ENCODE data around the gene SLC16A4. TPM values are rescaled to one million over a fixed set of nuclear protein-coding genes. Genes with fewer than 3 reads are reported as not detected.

The SLC16A4 gene
- total RNA-seq, 2 experiments from 2014 or later = 0.22 to 0.38 TPM

- ChIA-PET POLR2A (interaction anchor here (1.1 to 1.6 kb wide), 4 partner anchors 10 to 36 kb away, joined by 4 to 11 read pairs (median 4); no protein-coding TSS in a partner anchor), CTCF (ENCODE audit: unreplicated experiment) (no interaction called here)
- no peak overlapping the region for H2AFZ ChIP-seq (ENCODE audit: low read length)
- no TSS peak for BruUV-seq (replicated peaks)
- H3K27ac ChIP-seq (ENCODE audit: low read depth, low read length, poor library complexity, severe bottlenecking) = no peak overlapping the region
- TF ChIP-seq EZH2phosphoT487 (IDR thresholded peaks at IDR 0.05; ENCODE audit: borderline replicate concordance, low read depth, low read length) = no peak
- TF ChIP-seq CTCF (conservative IDR thresholded peaks at IDR 0.05; ENCODE audit: low read length) = no peak
- peaks cover 95% of the 10 kb centered on the region for H3K36me3 ChIP-seq (ENCODE audit: insufficient read depth, low read length)
- peak overlapping the region; percentile 98 for H3K4me2 ChIP-seq (ENCODE audit: low read length)
- no peak for DNase-seq (ENCODE audit: low spot score)
- peaks cover 91% of the 10 kb centered on the region for H3K4me1 ChIP-seq (ENCODE audit: insufficient read depth, low read length, poor library complexity, severe bottlenecking)
- peak overlapping the region; percentile 93 for H3K4me3 ChIP-seq (ENCODE audit: low read depth, low read length, poor library complexity, severe bottlenecking)
- peaks cover 58% of the 10 kb centered on the region for H4K20me1 ChIP-seq (ENCODE audit: insufficient read depth, low read length)
- H3K9me3 ChIP-seq (ENCODE audit: low read length) = no peaks in the 10 kb centered on the region
- no peaks in the 10 kb centered on the region for H3K9me2 ChIP-seq (ENCODE audit: insufficient read depth, low read length)
- peaks cover 100% of the 10 kb centered on the region for H3K79me2 ChIP-seq (ENCODE audit: insufficient read depth, low read depth, low read length)
- intact Hi-C loops (cut with micrococcal nuclease; ENCODE audit: unreplicated experiment) = no loop called here
Observed at GRCh38 chr1:110350360-110350759, 40.5 kb downstream of the SLC16A4 start.

- Histone ChIP-seq H3K9me3 (ENCODE audit: low read length) (no peaks in the 10 kb centered on the region), H3K27ac (ENCODE audit: low read depth, low read length, poor library complexity, severe bottlenecking) (no peak overlapping the region), H3K36me3 (ENCODE audit: insufficient read depth, low read length) (peaks cover 96% of the 10 kb centered on the region), H3K4me3 (ENCODE audit: low read depth, low read length, poor library complexity, severe bottlenecking) (peak overlapping the region; percentile 93), H4K20me1 (ENCODE audit: insufficient read depth, low read length) (peaks cover 65% of the 10 kb centered on the region), H3K4me1 (ENCODE audit: insufficient read depth, low read length, poor library complexity, severe bottlenecking) (peaks cover 97% of the 10 kb centered on the region), H3K79me2 (ENCODE audit: insufficient read depth, low read depth, low read length) (peaks cover 100% of the 10 kb centered on the region), H3K4me2 (ENCODE audit: low read length) (peak overlapping the region; percentile 98), H2AFZ (ENCODE audit: low read length) (no peak overlapping the region), H3K9me2 (ENCODE audit: insufficient read depth, low read length) (no peaks in the 10 kb centered on the region)
- no TSS peak for BruUV-seq (replicated peaks)
- DNase-seq (ENCODE audit: low spot score) = no peak
- no peak for TF ChIP-seq CTCF (conservative IDR thresholded peaks at IDR 0.05; ENCODE audit: low read length)
- TF ChIP-seq EZH2phosphoT487 (IDR thresholded peaks at IDR 0.05; ENCODE audit: borderline replicate concordance, low read depth, low read length) = no peak
- POLR2A ChIA-PET = interaction anchor here (0.8 to 3.4 kb wide), 13 partner anchors 10 to 60 kb away, joined by 3 to 21 read pairs (median 4); partner anchors contain the start of gene RBM15
- CTCF ChIA-PET (ENCODE audit: unreplicated experiment) = interaction anchor here (0.5 kb wide), 1 partner anchor 243 kb away, joined by 4 read pairs; no protein-coding TSS in a partner anchor
- intact Hi-C loops (cut with micrococcal nuclease; ENCODE audit: unreplicated experiment) = no loop called here
Observed at GRCh38 chr1:110348771-110349170, 42.1 kb downstream of the SLC16A4 start.

GRCh38 chr1:110348050-110348449 is 42.8 kb downstream of the SLC16A4 start:
- H3K4me3 ChIP-seq (ENCODE audit: low read depth, low read length, poor library complexity, severe bottlenecking) = peak overlapping the region; percentile 93
- no peaks in the 10 kb centered on the region for H3K9me2 ChIP-seq (ENCODE audit: insufficient read depth, low read length)
- ChIA-PET CTCF (ENCODE audit: unreplicated experiment) (no interaction called here), POLR2A (interaction anchor here (0.9 to 3.4 kb wide), 8 partner anchors 9 to 37 kb away, joined by 3 to 21 read pairs (median 4); partner anchors contain the start of gene RBM15)
- H3K36me3 ChIP-seq (ENCODE audit: insufficient read depth, low read length) = peaks cover 96% of the 10 kb centered on the region
- no TSS peak for BruUV-seq (replicated peaks)
- no peak for DNase-seq (ENCODE audit: low spot score)
- no peak overlapping the region for H3K27ac ChIP-seq (ENCODE audit: low read depth, low read length, poor library complexity, severe bottlenecking)
- peaks cover 67% of the 10 kb centered on the region for H4K20me1 ChIP-seq (ENCODE audit: insufficient read depth, low read length)
- H3K79me2 ChIP-seq (ENCODE audit: insufficient read depth, low read depth, low read length) = peaks cover 100% of the 10 kb centered on the region
- no peak overlapping the region for H2AFZ ChIP-seq (ENCODE audit: low read length)
- TF ChIP-seq CTCF (conservative IDR thresholded peaks at IDR 0.05; ENCODE audit: low read length) (no peak), EZH2phosphoT487 (IDR thresholded peaks at IDR 0.05; ENCODE audit: borderline replicate concordance, low read depth, low read length) (no peak)
- H3K9me3 ChIP-seq (ENCODE audit: low read length) = no peaks in the 10 kb centered on the region
- peaks cover 96% of the 10 kb centered on the region for H3K4me1 ChIP-seq (ENCODE audit: insufficient read depth, low read length, poor library complexity, severe bottlenecking)
- intact Hi-C loops (cut with micrococcal nuclease; ENCODE audit: unreplicated experiment) = no loop called here
- H3K4me2 ChIP-seq (ENCODE audit: low read length) = peak overlapping the region; percentile 98

Measured in OCI-LY7 (cell line).